Trophoblast cell (in vitro differentiated cells and primary cell): ENCODE measurements around the gene MCAT.
A peak's percentile ranks its signal among the peaks of the same experiment; 100 is the strongest.

ENCODE experiments used
- DNase-seq, 2 donors: peaks; one replicate each; pipeline ENCODE4 v3.0.0-alpha.2; 2016
- H2AFZ ChIP-seq: 2 replicates; pipeline ENCODE4 v1.6.1; 2013; ENCODE audit warnings: low read length, moderate library complexity, mild to moderate bottlenecking; ENCODE audit not compliant: insufficient read depth, poor library complexity
- H2AK5ac ChIP-seq: 2 replicates; pipeline ENCODE4 v1.6.1; 2013; ENCODE audit warnings: mild to moderate bottlenecking, low read length
- H2BK120ac ChIP-seq: 2 replicates; pipeline ENCODE4 v1.6.1; 2013; ENCODE audit warnings: low read length, mild to moderate bottlenecking, moderate library complexity; ENCODE audit not compliant: insufficient read depth, poor library complexity
- H2BK12ac ChIP-seq: 2 replicates; pipeline ENCODE4 v1.6.1; 2013; ENCODE audit warnings: mild to moderate bottlenecking, low read length, moderate library complexity
- H2BK5ac ChIP-seq: 2 replicates; pipeline ENCODE4 v1.6.1; 2013; ENCODE audit warnings: low read length, low read depth, moderate library complexity, mild to moderate bottlenecking; ENCODE audit not compliant: poor library complexity
- H3K14ac ChIP-seq: 2 replicates; pipeline ENCODE4 v1.6.1; 2013; ENCODE audit warnings: mild to moderate bottlenecking, low read length
- H3K18ac ChIP-seq: 2 replicates; pipeline ENCODE4 v1.6.1; 2013; ENCODE audit warnings: mild to moderate bottlenecking, low read length
- H3K23ac ChIP-seq: 2 replicates; pipeline ENCODE4 v1.6.1; 2013; ENCODE audit warnings: low read length
- H3K27ac ChIP-seq: 2 replicates; pipeline ENCODE4 v1.5.1; 2013; ENCODE audit warnings: low read depth, mild to moderate bottlenecking, inconsistent platforms, low read length, moderate library complexity
- H3K27me3 ChIP-seq: 2 replicates; pipeline ENCODE4 v1.6.1; 2013; ENCODE audit warnings: inconsistent platforms, mild to moderate bottlenecking, low read length, moderate library complexity; ENCODE audit not compliant: insufficient read depth
- H3K36me3 ChIP-seq, 2 experiments: 1 replicate in 1 of 2; 2 replicates in 1 of 2; pipeline ENCODE4 v1.6.1; 2013; ENCODE audit warnings: low read length in 2 of 2, mild to moderate bottlenecking in 2 of 2, moderate library complexity in 1 of 2; ENCODE audit not compliant: insufficient read depth in 2 of 2, control insufficient read depth in 1 of 2
- H3K4ac ChIP-seq: 2 replicates; pipeline ENCODE4 v1.6.1; 2013; ENCODE audit warnings: low read depth, mild to moderate bottlenecking, low read length, moderate library complexity
- H3K4me1 ChIP-seq, 2 experiments: 1 replicate in 1 of 2; 2 replicates in 1 of 2; pipeline ENCODE4 v1.6.1; 2013; ENCODE audit warnings: low read length in 2 of 2, mild to moderate bottlenecking in 2 of 2, moderate library complexity in 1 of 2; ENCODE audit not compliant: insufficient read depth in 2 of 2, control insufficient read depth in 1 of 2
- H3K4me2 ChIP-seq: 2 replicates; pipeline ENCODE4 v1.6.1; 2013; ENCODE audit warnings: inconsistent platforms, mild to moderate bottlenecking, low read length, moderate library complexity
- H3K4me3 ChIP-seq: 2 replicates; pipeline ENCODE4 v1.5.1; 2013; ENCODE audit warnings: mild to moderate bottlenecking, low read depth, low read length, inconsistent platforms
- H3K79me1 ChIP-seq: one replicate; pipeline ENCODE4 v1.6.1; 2013; ENCODE audit warnings: low read length
- H3K79me2 ChIP-seq: 2 replicates; pipeline ENCODE4 v1.6.1; 2013; ENCODE audit warnings: low read length, mild to moderate bottlenecking; ENCODE audit not compliant: control insufficient read depth, insufficient read depth, poor library complexity
- H3K9ac ChIP-seq: 2 replicates; pipeline ENCODE4 v1.6.1; 2013; ENCODE audit warnings: mild to moderate bottlenecking, low read length
- H3K9me3 ChIP-seq: 2 replicates; pipeline ENCODE4 v1.6.1; 2013; ENCODE audit warnings: low read depth, mild to moderate bottlenecking, control low read depth, inconsistent platforms, low read length; ENCODE audit not compliant: insufficient read depth
- H4K12ac ChIP-seq: 2 replicates; pipeline ENCODE4 v1.6.1; 2013; ENCODE audit warnings: low read depth, mild to moderate bottlenecking, low read length, moderate library complexity
- H4K8ac ChIP-seq: 2 replicates; pipeline ENCODE4 v1.6.1; 2013; ENCODE audit warnings: low read depth, mild to moderate bottlenecking, low read length, moderate library complexity
- H4K91ac ChIP-seq: one replicate; pipeline ENCODE4 v1.6.1; 2013; ENCODE audit warnings: low read depth, mild to moderate bottlenecking, low read length, moderate library complexity
- WGBS: extraction: QIAGEN DNeasy Blood & Tissue Kit; methylation state at CpG from one replicate; pipeline ENCODE4 v1.1.7; 2013; ENCODE audit warnings: missing lambda C conversion rate; ENCODE audit not compliant: insufficient read length, insufficient coverage; ENCODE audit errors: extremely low coverage; 5-methylcytosine and 5-hydroxymethylcytosine counted together

Gene MCAT

GRCh38 chr22:43100225-43100624 lies 43.0 kb downstream of the MCAT start:
- Histone ChIP-seq H2AK5ac (peak overlapping the region; percentile 56), H4K12ac (no peak overlapping the region), H3K9ac (no peak overlapping the region), H2BK5ac (peak overlapping the region; percentile 88), H3K27me3 (no peaks in the 10 kb centered on the region), H3K27ac (peak overlapping the region; percentile 95), H3K4ac (peak overlapping the region; percentile 53), H3K14ac (peak overlapping the region; percentile 64), H3K79me1 (peaks cover 16% of the 10 kb centered on the region), H3K4me1 (peaks cover 24 to 27% of the 10 kb centered on the region in 2 experiments), H2BK12ac (peak overlapping the region; percentile 78), H4K8ac (peak overlapping the region; percentile 64), H3K4me3 (no peak overlapping the region), H3K4me2 (peak overlapping the region; percentile 11), H3K79me2 (peaks cover 5% of the 10 kb centered on the region), H2BK120ac (peak overlapping the region; percentile 90), H3K18ac (peak overlapping the region; percentile 45), H4K91ac (peak overlapping the region; percentile 92), H3K36me3 (peaks cover 0 to 5% of the 10 kb centered on the region in 2 experiments), H2AFZ (no peak overlapping the region), H3K9me3 (peaks cover 18% of the 10 kb centered on the region), H3K23ac (no peak overlapping the region)
- WGBS = no CpG with 5 or more reads among the region's 5 CpGs
- peak; percentile 70 to 85 for DNase-seq

GRCh38 chr22:43099095-43099494 lies 44.1 kb downstream of the MCAT start:
- no peak overlapping the region for H3K23ac ChIP-seq
- H2AFZ ChIP-seq = no peak overlapping the region
- peak overlapping the region; percentile 94 for H4K91ac ChIP-seq
- H3K4me1 ChIP-seq = peaks cover 26 to 27% of the 10 kb centered on the region in 2 experiments
- peak overlapping the region; percentile 14 for H3K4me2 ChIP-seq
- peaks cover 0 to 5% of the 10 kb centered on the region in 2 experiments for H3K36me3 ChIP-seq
- H4K8ac ChIP-seq = peak overlapping the region; percentile 59
- H2BK5ac ChIP-seq = peak overlapping the region; percentile 86
- no peak for DNase-seq
- no peak overlapping the region for H4K12ac ChIP-seq
- peak overlapping the region; percentile 94 for H3K27ac ChIP-seq
- H3K9ac ChIP-seq = no peak overlapping the region
- H3K79me1 ChIP-seq = peaks cover 21% of the 10 kb centered on the region
- peaks cover 6% of the 10 kb centered on the region for H3K79me2 ChIP-seq
- peak overlapping the region; percentile 67 for H2AK5ac ChIP-seq
- H3K18ac ChIP-seq = peak overlapping the region; percentile 63
- H3K9me3 ChIP-seq = peaks cover 19% of the 10 kb centered on the region
- H2BK12ac ChIP-seq = peak overlapping the region; percentile 86
- peak overlapping the region; percentile 57 for H2BK120ac ChIP-seq
- peak overlapping the region; percentile 23 for H3K14ac ChIP-seq
- H3K4me3 ChIP-seq = no peak overlapping the region
- WGBS = no CpG with 5 or more reads among the region's 4 CpGs
- no peaks in the 10 kb centered on the region for H3K27me3 ChIP-seq
- H3K4ac ChIP-seq = peak overlapping the region; percentile 72

GRCh38 chr22:43098356-43098755 lies 44.8 kb downstream of the MCAT start:
- peak overlapping the region; percentile 12 for H4K8ac ChIP-seq
- no CpG with 5 or more reads among the region's 4 CpGs for WGBS
- H3K36me3 ChIP-seq = peaks cover 0 to 5% of the 10 kb centered on the region in 2 experiments
- no peaks in the 10 kb centered on the region for H3K27me3 ChIP-seq
- H3K4me3 ChIP-seq = no peak overlapping the region
- peaks cover 6% of the 10 kb centered on the region for H3K79me2 ChIP-seq
- no peak overlapping the region for H2AK5ac ChIP-seq
- H3K27ac ChIP-seq = peak overlapping the region; percentile 94
- H3K4me2 ChIP-seq = peak overlapping the region; percentile 42
- H4K91ac ChIP-seq = peak overlapping the region; percentile 72
- H3K9ac ChIP-seq = no peak overlapping the region
- peaks cover 20% of the 10 kb centered on the region for H3K79me1 ChIP-seq
- H3K23ac ChIP-seq = no peak overlapping the region
- DNase-seq = no peak
- no peak overlapping the region for H2AFZ ChIP-seq
- H3K14ac ChIP-seq = no peak overlapping the region
- no peak overlapping the region for H4K12ac ChIP-seq
- peaks cover 20% of the 10 kb centered on the region for H3K9me3 ChIP-seq
- H3K4me1 ChIP-seq = peaks cover 22 to 23% of the 10 kb centered on the region in 2 experiments
- H2BK12ac ChIP-seq = peak overlapping the region; percentile 15
- H3K18ac ChIP-seq = peak overlapping the region; percentile 27
- peak overlapping the region; percentile 86 for H2BK5ac ChIP-seq
- H3K4ac ChIP-seq = no peak overlapping the region
- H2BK120ac ChIP-seq = peak overlapping the region; percentile 55

GRCh38 chr22:43096420-43096819 lies 46.8 kb downstream of the MCAT start:
- Histone ChIP-seq H3K4me3 (no peak overlapping the region), H3K14ac (no peak overlapping the region), H3K9ac (no peak overlapping the region), H3K4me1 (peaks cover 20 to 21% of the 10 kb centered on the region in 2 experiments), H2BK120ac (no peak overlapping the region), H3K79me2 (peaks cover 6% of the 10 kb centered on the region), H3K4ac (no peak overlapping the region), H2AFZ (no peak overlapping the region), H3K79me1 (peaks cover 20% of the 10 kb centered on the region), H3K4me2 (no peak overlapping the region), H3K23ac (no peak overlapping the region), H4K8ac (no peak overlapping the region), H3K36me3 (peaks cover 0 to 5% of the 10 kb centered on the region in 2 experiments), H3K18ac (no peak overlapping the region), H3K27me3 (no peaks in the 10 kb centered on the region), H3K27ac (no peak overlapping the region), H2BK5ac (no peak overlapping the region), H3K9me3 (peaks cover 20% of the 10 kb centered on the region), H4K91ac (peak overlapping the region; percentile 10), H4K12ac (no peak overlapping the region), H2BK12ac (peak overlapping the region; percentile 45), H2AK5ac (no peak overlapping the region)
- no peak for DNase-seq
- no CpG with 5 or more reads among the region's 8 CpGs for WGBS
